ENCODE measurements around the gene HMG20B. TPM values are rescaled to one million over a fixed set of nuclear protein-coding genes. Genes with fewer than 3 reads are reported as not detected.

Gene HMG20B
- total RNA-seq, 1 donor from 2014 or later = 84.2 TPM

GRCh38 chr19:3537101-3537437 lies 35.7 kb upstream of the HMG20B start:
- no peak for DNase-seq (ENCODE audit: low read depth)

DNA sequence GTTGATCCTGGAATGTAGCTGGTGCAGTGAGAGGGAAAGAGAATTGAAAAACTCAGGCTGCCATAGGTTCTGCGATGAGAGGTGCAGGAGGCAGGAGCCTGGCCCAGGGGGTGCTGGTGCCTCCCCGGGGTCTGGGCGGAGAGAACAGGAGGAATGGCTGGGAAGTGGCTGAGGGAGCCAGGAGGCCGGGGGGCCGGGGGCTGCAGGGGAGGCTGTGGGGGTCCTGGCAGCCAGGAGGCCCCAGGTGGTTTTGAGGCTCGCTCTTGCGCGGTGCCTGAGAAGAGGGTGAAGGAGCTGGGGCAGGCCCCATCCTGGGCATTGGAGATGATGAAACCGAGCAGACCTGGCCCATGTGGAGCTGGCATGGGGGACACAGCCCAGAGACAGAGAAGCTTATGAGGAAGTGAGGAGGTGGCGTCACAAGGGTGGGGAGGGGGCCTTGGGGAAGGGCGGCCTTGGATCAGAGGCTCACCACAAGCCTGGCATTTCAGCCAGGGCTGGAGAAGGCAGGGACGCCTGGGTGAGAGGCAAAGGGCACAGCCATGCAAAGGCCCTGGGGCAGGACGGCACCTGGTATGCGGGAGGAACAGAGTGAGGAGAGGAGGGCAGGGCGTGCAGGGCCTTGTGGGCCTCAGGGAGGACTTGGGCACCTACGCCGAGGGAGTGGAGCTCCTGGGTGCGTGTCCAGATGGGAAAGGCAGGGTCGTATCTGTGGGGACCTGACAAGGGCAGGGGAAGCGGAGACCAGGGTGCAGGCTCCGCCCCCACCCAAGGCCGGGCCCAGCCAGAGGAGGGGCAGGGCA lies 35.1 kb upstream of the HMG20B start:
- DNase-seq (ENCODE audit: low read depth) = no peak

GRCh38 chr19:3538258-3538929 lies 34.4 kb upstream of the HMG20B start:
- DNase-seq (ENCODE audit: low read depth) = no peak

DNA sequence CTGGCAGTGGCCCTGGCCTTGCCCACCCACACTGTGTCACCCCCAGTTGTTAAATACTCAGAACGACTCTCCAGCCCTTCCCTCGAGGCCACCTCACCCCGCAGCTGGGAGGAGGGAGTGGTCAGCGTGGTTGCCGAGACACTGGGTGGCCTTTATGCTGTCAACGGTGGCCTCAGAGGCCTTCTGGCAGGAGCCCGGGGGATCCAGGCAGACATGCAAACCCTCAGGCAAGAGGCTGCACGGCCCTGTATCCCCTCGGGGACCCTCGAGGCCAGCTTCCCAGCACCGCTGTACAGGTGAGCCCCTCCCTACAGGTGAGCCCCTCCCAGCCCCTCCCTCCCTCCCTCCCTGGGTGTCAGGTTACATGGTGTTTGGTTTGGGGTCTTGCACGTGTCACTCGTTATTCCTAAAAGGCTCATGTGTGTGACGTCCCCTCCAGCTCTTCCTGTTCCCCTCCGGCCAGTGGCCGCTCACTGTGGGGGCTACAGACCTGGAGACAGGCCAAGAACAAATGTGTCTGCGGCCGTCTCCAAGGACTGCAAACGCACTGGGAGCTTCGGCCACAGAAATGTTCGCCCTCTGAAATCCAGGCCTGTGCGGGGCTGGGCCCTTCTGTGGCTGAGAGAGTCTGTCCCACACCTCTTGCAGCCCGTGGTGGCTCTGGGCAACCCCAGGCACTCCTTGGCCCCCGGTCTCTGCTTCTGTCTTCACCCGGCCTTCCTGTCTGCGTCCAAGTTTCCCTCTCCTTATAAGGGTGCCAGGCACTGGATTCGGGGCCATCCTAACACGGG lies 33.6 kb upstream of the HMG20B start, which contains the start of gene TEKTIP1:
Gene TEKTIP1, plus strand, starts transcription at position 210 of the 791 bp plus-strand sequence. Its CDS starts 4 bp downstream, at position 214.
- no peak for DNase-seq (ENCODE audit: low read depth)

- no peak for DNase-seq (ENCODE audit: low read depth)
Observed at GRCh38 chr19:3539756-3540118, 33.0 kb upstream of the HMG20B start.

DNA sequence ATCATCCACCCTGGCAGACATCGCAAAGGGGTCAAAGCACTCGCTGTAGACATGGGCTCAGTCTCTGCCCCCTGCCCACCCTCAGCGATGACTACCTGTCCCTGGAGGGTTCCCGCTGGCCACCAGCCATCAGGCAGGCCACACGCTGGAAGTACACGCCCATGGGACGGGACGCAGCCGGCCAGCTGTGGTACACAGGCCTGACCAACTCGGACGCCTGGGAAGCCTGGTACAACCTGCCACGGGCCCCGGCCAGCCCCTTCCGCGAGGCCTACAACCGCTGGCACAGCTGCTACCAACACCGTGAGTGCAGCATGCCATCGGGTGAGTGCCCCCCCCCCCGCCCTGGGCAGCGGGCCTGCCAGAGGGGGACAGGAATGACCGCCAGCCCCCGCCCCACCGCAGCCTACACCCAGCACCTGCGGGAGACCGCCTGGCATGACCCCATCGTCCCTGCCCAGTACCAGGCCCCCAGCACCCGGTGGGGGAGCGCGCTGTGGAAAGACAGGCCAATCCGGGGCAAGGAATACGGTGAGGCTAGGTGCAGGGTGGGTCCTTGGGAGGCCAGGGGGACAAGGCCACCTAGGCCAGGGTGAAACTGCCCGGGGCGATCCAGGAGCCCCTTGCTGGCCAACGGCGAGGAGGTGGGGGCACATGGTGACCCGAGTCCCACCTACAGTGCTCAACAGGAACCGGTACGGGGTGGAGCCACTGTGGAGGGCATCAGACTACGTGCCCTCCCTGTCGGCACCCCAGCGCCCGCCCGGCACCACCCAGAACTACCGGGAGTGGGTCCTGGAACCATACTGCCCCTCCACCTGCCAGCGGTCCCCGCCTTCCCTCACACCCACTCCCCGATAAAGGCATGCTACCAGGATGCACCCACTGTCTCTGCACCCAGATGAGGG lies 29.3 kb upstream of the HMG20B start:
- DNase-seq (ENCODE audit: low read depth) = no peak

DNA sequence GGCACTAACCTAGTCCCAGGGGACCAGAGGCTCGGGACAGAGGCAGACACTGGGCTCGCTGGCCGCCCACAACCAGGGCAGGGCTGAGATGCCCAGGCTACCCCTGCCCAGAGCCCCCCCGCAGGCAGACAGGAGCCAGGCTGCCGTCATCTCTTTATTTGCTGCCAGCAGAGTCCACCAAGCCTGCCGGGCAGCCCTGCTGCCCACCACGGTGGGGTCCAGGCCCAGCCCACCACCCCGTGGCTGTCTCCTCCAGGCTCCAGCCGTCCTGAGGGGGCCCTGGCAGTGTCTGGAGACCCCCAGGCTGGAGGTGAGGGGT lies 28.7 kb upstream of the HMG20B start:
- DNase-seq (ENCODE audit: low read depth) = no peak

- DNase-seq (ENCODE audit: low read depth) = peak; percentile 22
Observed at GRCh38 chr19:3544742-3545668, 27.7 kb upstream of the HMG20B start.

GRCh38 chr19:3545669-3546034 lies 27.1 kb upstream of the HMG20B start:
- no peak for DNase-seq (ENCODE audit: low read depth)

- DNase-seq (ENCODE audit: low read depth) = no peak
Observed at GRCh38 chr19:3546119-3546518, 26.6 kb upstream of the HMG20B start.

GRCh38 chr19:3547301-3547731 lies 25.4 kb upstream of the HMG20B start:
- DNase-seq (ENCODE audit: low read depth) = no peak

GRCh38 chr19:3547767-3548282 lies 24.9 kb upstream of the HMG20B start:
- DNase-seq (ENCODE audit: low read depth) = no peak

- DNase-seq (ENCODE audit: low read depth) = no peak
Observed at GRCh38 chr19:3548606-3549005, 24.1 kb upstream of the HMG20B start.

DNA sequence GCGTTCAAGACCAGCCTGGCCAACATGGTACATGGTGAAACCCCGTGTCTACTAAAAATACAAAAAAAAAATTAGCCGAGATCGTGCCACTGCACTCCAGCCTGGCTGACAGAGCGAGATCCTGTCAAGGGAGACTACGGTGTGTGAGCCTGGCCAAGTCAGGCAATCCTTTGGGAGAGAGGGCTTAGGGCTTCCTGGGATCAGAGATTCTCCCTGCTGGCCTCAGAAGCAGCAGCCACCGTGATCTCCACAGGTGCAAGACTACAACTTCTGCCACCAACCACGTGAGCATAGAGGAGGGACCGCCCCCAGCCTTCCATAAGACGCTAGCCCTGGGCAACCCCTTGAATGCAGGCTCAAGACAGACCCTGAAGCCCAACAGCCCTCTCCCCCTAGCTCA lies 22.9 kb upstream of the HMG20B start:
- no peak for DNase-seq (ENCODE audit: low read depth)

- DNase-seq (ENCODE audit: low read depth) = no peak
Observed at GRCh38 chr19:3550947-3551791, 21.6 kb upstream of the HMG20B start.

- DNase-seq (ENCODE audit: low read depth) = no peak
Observed at GRCh38 chr19:3551792-3552095, 21.0 kb upstream of the HMG20B start.

GRCh38 chr19:3554254-3555083 lies 18.3 kb upstream of the HMG20B start:
- DNase-seq (ENCODE audit: low read depth) = peak; percentile 74

- DNase-seq (ENCODE audit: low read depth) = no peak
Observed at GRCh38 chr19:3555653-3556422, 16.9 kb upstream of the HMG20B start.

Measured in renal cortical epithelial cell (primary cell).